C1 segment of cervical spinal cord (tissue), 14 donors: ENCODE measurements around the gene SP1.
"Not testable (repeated sequence)": the region's sequence is repeated elsewhere in the genome, so short reads cannot be mapped to it uniquely, and the experiment has no call there.

Source experiments
- DNase-seq, 14 donors: peaks; one replicate each; lab custom pipeline; 2025; lab: John Stamatoyannopoulos, UW

SP1 gene

GRCh38 chr12:53380104-53380793 is at the start of gene SP1:
Gene SP1, plus strand, starts transcription at chr12:53380176. Its CDS starts 116 bp downstream, at chr12:53380292.
- peak; percentile 17 to 93 (median 84) for DNase-seq

- DNase-seq: no peak
Observed at GRCh38 chr12:53330671-53331070, 49.3 kb upstream of the SP1 start.

- not testable (repeated sequence) for DNase-seq
Observed at GRCh38 chr12:53332339-53332738, 47.6 kb upstream of the SP1 start.

GRCh38 chr12:53332744-53333143 is 47.2 kb upstream of the SP1 start:
- DNase-seq: no peak

- DNase-seq: no peak
Observed at GRCh38 chr12:53333289-53333688, 46.7 kb upstream of the SP1 start.

- DNase-seq: no peak
Observed at GRCh38 chr12:53333845-53334244, 46.1 kb upstream of the SP1 start.

GRCh38 chr12:53334822-53335221 is 45.2 kb upstream of the SP1 start:
- no peak for DNase-seq

GRCh38 chr12:53336181-53336681 is 43.7 kb upstream of the SP1 start, which contains the start of gene SP7:
Gene SP7, minus strand, starts transcription at chr12:53336354. Its CDS starts 708 bp downstream, at chr12:53335646.
- DNase-seq: no peak

- DNase-seq: no peak
Observed at GRCh38 chr12:53338017-53338416, 42.0 kb upstream of the SP1 start.

GRCh38 chr12:53338916-53339315 is 41.1 kb upstream of the SP1 start:
- no peak for DNase-seq

- DNase-seq: no peak
Observed at GRCh38 chr12:53340398-53340797, 39.6 kb upstream of the SP1 start.

GRCh38 chr12:53343449-53343848 is 36.5 kb upstream of the SP1 start:
- no peak for DNase-seq

GRCh38 chr12:53343969-53344368 is 36.0 kb upstream of the SP1 start:
- DNase-seq: no peak

- peak in 1 of 14 donors; percentile 59 for DNase-seq
Observed at GRCh38 chr12:53344487-53344823, 35.5 kb upstream of the SP1 start.

GRCh38 chr12:53344824-53345485 is 35.0 kb upstream of the SP1 start:
- DNase-seq: peak in 13 of 14 donors; percentile 32 to 90 (median 73)

GRCh38 chr12:53345486-53346188 is 34.3 kb upstream of the SP1 start:
- peak in 1 of 14 donors; percentile 48 for DNase-seq

GRCh38 chr12:53346491-53346890 is 33.5 kb upstream of the SP1 start:
- DNase-seq: no peak

GRCh38 chr12:53347905-53348304 is 32.1 kb upstream of the SP1 start:
- no peak for DNase-seq

- DNase-seq: peak in 13 of 14 donors; percentile 13 to 75 (median 64)
Observed at GRCh38 chr12:53352331-53353256, 27.4 kb upstream of the SP1 start.

GRCh38 chr12:53353257-53353655 is 26.7 kb upstream of the SP1 start:
- no peak for DNase-seq

- no peak for DNase-seq
Observed at GRCh38 chr12:53355121-53355520, 24.9 kb upstream of the SP1 start.
